Urothelium cell line (cell line): Measurements from ENCODE around the gene HS2ST1.

Source experiments
- DNase-seq: peaks from one replicate; pipeline ENCODE4 v3.0.0; 2011; ENCODE audit warnings: low spot score, mixed read lengths
- FAIRE-seq: peaks from 2 replicates; lab custom pipeline; 2011; peaks lifted over from hg19 to GRCh38; lab: Jason Lieb, UNC

Gene HS2ST1

GRCh38 chr1:87151500-87152421, 237.3 kb downstream of the HS2ST1 start:
- no peak for FAIRE-seq
- DNase-seq = peak; percentile 55

- DNase-seq (no peak), FAIRE-seq (no peak)
Measured at GRCh38 chr1:87154384-87154783, 239.9 kb downstream of the HS2ST1 start.

- FAIRE-seq (no peak), DNase-seq (no peak)
Measured at GRCh38 chr1:87155170-87155569, 240.7 kb downstream of the HS2ST1 start.

GRCh38 chr1:87155648-87156047, 241.2 kb downstream of the HS2ST1 start:
- no peak for DNase-seq
- no peak for FAIRE-seq

GRCh38 chr1:87156124-87156523, 241.7 kb downstream of the HS2ST1 start:
- FAIRE-seq (no peak), DNase-seq (no peak)

- FAIRE-seq = no peak
- DNase-seq = no peak
Measured at GRCh38 chr1:87159378-87159915, 245.0 kb downstream of the HS2ST1 start.
